Middle frontal gyrus (tissue), 1 donor: ENCODE measurements around the gene MFSD2B.
A peak's percentile ranks its signal among the peaks of the same experiment; 100 is the strongest.
"Not testable (repeated sequence)": the region's sequence is repeated elsewhere in the genome, so short reads cannot be mapped to it uniquely, and the experiment has no call there.

ENCODE experiments used
- DNase-seq: peaks from one replicate; pipeline ENCODE4 v3.0.0-alpha.2; 2015; ENCODE audit warnings: low spot score; ENCODE audit errors: extremely low spot score

The MFSD2B gene

DNA sequence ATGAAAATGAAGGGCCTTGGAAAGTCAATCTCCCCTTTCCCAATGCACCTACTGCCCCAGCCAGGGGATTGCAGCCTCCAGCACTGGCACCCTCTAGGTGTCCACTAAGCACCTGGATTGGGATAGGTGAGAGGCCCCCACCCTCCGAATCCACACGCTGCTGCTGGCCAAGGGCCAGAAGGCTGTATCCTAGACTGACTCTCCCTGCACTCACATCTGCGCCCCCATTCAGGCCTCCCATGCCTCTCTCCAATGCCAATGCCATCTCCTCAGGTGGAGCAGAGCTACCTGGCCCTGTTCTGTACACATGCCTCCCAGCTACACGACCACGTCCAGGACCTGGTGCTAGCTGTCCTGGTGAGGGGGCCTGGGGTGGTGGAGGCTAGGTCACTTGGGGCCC, 9.8 kb downstream of the MFSD2B start:
- DNase-seq, result no peak

DNA sequence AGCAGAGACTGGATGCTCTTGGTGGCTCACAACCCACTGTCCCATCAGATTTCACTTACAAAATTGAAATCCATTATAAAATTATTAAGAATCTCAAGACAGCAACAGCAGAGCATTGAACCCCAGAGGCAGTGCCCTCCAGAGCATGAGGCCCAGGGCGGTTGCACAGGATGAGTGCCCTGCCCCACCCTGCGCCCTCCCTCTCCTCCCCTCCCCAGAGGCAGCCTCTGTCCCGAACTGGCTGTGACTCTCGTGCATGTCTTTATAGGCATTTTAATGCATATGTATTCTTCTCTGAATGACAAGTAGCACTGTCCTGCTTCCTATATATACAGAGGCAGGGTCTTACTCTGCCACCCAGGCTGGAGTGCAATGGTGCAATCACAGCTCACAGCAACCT, 10.4 kb downstream of the MFSD2B start:
- DNase-seq, result no peak

DNA sequence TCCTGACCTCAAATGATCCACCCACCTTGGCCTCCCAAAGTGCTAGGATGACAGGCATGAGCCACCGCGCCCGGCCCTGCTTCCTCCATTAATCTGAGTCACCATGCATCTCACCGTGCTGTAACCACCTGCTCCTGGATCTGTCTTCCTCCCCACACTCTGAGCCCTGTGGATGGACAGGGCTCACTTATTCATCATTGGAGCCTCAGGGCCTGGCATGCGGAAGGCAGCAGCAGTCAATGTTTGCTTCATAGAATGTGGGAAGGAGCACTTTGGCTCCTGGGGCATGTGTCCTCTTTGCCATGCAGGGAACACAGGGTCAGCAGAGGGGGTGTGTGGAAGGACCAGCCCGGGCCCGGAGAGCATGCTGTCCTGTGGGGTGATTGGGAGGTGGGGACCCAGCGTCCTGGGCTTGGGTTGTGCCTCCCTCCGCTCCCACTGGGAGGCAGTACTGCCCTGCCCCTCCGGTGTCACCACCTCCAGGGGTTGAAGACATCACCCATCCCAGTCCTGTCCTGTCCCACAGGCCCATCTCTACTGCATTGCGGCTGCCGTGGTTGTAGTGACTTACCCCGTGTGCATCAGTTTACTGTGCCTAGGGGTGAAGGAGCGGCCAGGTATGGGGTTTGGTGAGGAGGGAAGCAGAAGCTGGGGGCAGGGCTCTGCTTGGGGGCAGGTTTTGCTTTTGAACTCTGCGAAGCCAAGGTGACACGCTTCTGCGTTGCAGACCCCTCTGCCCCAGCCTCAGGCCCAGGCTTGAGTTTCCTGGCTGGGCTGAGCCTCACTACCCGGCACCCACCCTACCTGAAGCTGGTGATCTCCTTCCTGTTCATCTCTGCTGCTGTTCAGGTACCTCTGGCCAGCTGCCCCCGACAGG, 11.5 kb downstream of the MFSD2B start:
- no peak for DNase-seq

DNA sequence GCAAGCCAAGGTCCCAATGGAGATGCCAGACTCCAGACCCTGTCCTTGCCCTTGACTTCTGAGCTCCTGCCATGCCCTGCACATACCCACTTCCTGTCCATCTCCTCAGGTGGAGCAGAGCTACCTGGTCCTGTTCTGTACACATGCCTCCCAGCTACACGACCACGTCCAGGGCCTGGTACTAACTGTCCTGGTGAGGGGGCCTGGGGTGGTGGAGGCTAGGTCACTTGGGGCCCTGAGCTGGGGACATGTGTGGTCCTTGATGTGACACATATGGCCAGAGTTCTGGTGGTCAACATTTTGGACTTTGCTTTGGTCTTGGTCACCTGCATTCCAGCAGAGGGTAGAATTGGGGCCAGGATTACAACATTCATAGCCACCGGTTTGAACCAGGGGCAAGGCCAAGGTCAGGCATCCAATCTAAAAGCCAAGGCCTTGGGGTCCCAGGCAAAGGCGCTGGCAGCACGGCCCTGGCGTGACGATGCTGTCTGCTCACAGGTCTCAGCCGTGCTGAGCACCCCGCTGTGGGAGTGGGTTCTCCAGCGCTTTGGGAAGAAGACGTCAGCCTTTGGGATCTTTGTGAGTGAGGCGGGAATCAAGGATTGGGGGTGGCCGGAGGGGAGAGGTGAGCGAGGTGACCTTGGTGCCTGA, 12.6 kb downstream of the MFSD2B start:
- DNase-seq, result no peak

GRCh38 chr2:24022975-24023575, 13.2 kb downstream of the MFSD2B start:
- DNase-seq, result no peak

GRCh38 chr2:24024018-24024417, 14.1 kb downstream of the MFSD2B start:
- DNase-seq, result no peak

GRCh38 chr2:24024996-24025663, 15.2 kb downstream of the MFSD2B start:
- DNase-seq, result no peak

GRCh38 chr2:24026233-24026632, 16.3 kb downstream of the MFSD2B start:
- no peak for DNase-seq

- no peak for DNase-seq
Observed at GRCh38 chr2:24038786-24039499, 29.1 kb downstream of the MFSD2B start.

DNA sequence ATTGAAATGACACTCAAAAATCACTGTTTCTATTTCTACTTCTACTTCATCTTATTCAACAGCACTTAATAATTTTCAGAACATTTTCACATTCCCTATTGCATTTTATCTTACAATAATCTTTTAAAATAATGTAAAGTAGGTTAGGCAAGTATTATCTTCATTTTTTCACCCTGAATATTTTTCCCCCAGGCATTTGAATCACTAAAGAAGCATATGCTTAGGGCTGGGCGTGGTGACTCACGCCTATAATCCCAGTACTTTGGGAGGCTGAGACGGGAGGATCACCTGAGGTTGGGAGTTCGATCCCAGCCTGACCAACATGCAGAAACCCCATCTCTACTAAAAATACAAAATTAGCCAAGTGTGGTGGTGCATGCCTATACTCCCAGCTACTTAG, 30.6 kb downstream of the MFSD2B start:
- no peak for DNase-seq

DNA sequence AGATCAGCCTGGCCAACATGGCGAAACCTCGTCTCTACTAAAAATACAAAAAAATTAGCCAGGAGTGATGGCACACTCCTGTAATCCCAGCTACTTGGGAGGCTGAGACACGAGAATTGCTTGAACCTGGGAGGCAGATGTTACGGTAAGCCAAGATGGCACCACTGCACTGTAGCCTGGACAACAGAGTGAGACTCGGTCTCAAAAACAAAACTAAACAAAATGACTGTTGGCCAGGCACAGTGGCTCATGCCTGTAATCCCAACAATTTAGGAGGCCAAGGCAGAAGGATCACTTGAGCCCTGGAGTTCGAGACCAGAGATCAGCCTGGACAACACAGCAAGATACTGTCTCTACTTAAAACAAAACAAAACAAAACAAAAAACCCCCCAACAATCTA, 33.2 kb downstream of the MFSD2B start:
- not testable (repeated sequence) for DNase-seq

- no peak for DNase-seq
Observed at GRCh38 chr2:24045511-24046508, 35.9 kb downstream of the MFSD2B start.

DNA sequence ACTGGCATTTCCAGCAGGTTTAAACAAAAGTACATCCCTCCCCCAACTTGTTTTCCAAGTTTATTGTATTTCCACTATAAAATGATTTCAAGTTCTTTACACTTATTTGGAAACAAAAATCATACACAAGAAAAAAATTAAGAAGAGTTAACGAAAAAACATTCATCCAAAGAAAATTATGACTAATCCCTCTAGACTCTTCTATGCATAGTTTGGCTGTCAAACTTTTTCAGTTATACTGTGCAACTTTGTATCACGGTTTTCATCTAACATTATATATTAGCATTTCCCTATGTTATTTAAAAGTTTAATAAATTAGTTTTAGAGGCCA, 36.7 kb downstream of the MFSD2B start:
- DNase-seq, result no peak

- DNase-seq, result peak; percentile 96
Observed at GRCh38 chr2:24046930-24047702, 37.2 kb downstream of the MFSD2B start, which contains the start of gene WDCP. Gene WDCP (minus strand): TSS chr2:24047391. CDS start chr2:24039494, 7,897 bp downstream.

GRCh38 chr2:24047703-24048033, 37.8 kb downstream of the MFSD2B start:
- no peak for DNase-seq

GRCh38 chr2:24048769-24049484, 39.0 kb downstream of the MFSD2B start:
- no peak for DNase-seq

GRCh38 chr2:24049485-24050021, 39.7 kb downstream of the MFSD2B start, which contains the start of gene FKBP1B:
Gene FKBP1B (plus strand): TSS chr2:24049741. CDS start chr2:24049850, 109 bp downstream.
- DNase-seq, result no peak
